Measurements from ENCODE around the gene ZC3H12A. TPM values are rescaled to one million over a fixed set of nuclear protein-coding genes. Genes with fewer than 3 reads are reported as not detected.

The ZC3H12A gene
- total RNA-seq, 1 experiment from 2014 or later: 6.7 TPM

DNA sequence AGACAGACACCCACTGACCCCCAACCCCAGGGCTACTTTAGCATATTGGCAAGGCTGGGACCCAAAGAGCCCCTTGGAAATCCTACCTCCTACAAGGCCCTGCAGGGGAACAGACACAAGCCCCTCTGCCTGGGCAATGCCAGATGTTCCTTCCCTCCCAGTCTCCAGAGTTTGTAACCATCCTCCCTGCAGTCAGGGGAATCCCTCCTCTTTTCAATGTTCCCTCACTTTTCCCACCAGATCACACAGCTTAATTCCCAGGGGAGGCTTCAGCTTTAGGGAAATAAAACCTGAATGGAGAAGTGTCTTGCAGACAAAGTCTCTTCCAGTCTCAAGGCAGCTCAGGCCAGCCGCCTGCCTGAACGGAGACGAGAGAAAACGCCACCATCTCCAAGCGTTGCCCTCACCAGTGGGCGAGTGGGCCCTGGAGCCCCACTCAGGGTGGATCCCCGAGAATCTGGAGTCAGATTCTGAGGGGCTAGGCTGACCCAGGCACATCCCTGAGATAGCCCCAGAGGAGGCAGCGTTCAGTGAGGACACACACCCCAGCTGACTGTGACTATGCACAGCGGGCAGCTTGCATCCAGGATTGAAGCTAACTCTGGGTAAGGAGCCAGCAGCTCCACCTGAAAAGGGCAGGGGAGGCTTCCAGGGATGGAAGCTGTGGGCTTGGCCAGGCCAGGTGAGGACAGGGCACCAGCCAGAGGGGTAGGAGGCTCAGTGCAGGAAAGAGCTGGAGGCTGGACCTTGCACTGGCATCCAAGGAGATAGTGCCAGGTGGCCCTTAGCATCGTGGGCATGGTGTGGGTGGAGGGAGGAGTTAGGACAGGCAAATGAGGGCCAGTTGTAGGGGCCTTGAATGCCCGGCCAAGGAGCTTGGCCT lies 44.0 kb upstream of the ZC3H12A start:
- Histone ChIP-seq H2BK12ac (ENCODE audit: insufficient read length, low read depth, low read length) (no peak overlapping the region), H4K91ac (ENCODE audit: insufficient read length, low read depth, low read length) (no peak overlapping the region), H3K79me2 (ENCODE audit: insufficient read depth, low read length) (no peaks in the 10 kb centered on the region), H3K18ac (ENCODE audit: insufficient read length, low read depth, low read length) (no peak overlapping the region), H3T11ph (ENCODE audit: low read length) (no peak overlapping the region), H3K4me2 (ENCODE audit: insufficient read depth, insufficient read length, low read length) (no peak overlapping the region), H3K79me1 (ENCODE audit: insufficient read depth, low read depth, low read length, poor library complexity, severe bottlenecking) (no peaks in the 10 kb centered on the region), H3K56ac (ENCODE audit: insufficient read length, low read depth, low read length) (no peak overlapping the region), H4K20me1 (ENCODE audit: control insufficient read depth, insufficient read depth, insufficient read length) (no peaks in the 10 kb centered on the region), H2AK5ac (ENCODE audit: insufficient read length, low read length) (no peak overlapping the region), H3K14ac (ENCODE audit: insufficient read depth, low read length) (no peak overlapping the region), H2BK15ac (ENCODE audit: low read depth, low read length) (no peak overlapping the region), H4K8ac (replicated peaks; ENCODE audit: insufficient read length, low read depth, low read length) (no peak overlapping the region), H3K9me3 (ENCODE audit: control insufficient read depth, low read depth, low read length) (no peaks in the 10 kb centered on the region), H3K23ac (ENCODE audit: insufficient read length, low read depth, low read length) (no peak overlapping the region), H3K9ac (ENCODE audit: extremely low read depth, insufficient read length, low read length) (no peak overlapping the region), H2BK5ac (ENCODE audit: insufficient read length, low read length) (no peak overlapping the region), H3K27me3 (ENCODE audit: insufficient read depth, low read length) (no peaks in the 10 kb centered on the region), H2BK20ac (ENCODE audit: low read depth, low read length, poor library complexity, severe bottlenecking) (no peak overlapping the region), H3K27ac (ENCODE audit: insufficient read length, low read depth, low read length) (no peak overlapping the region), H4K5ac (ENCODE audit: insufficient read length, low read depth, low read length) (no peak overlapping the region), H2AFZ (ENCODE audit: low read length) (no peak overlapping the region), H3K23me2 (ENCODE audit: insufficient read length, low read depth, low read length, poor library complexity, severe bottlenecking) (no peaks in the 10 kb centered on the region), H3K4me1 (ENCODE audit: insufficient read depth, low read length) (no peaks in the 10 kb centered on the region), H3K4ac (ENCODE audit: low read depth, low read length) (no peak overlapping the region), H2BK120ac (ENCODE audit: low read depth, low read length, poor library complexity, severe bottlenecking) (no peak overlapping the region)
- no peak overlapping the region for H3K4me3 Mint-ChIP-seq
- no peak for TF ChIP-seq CTCF (conservative IDR thresholded peaks at IDR 0.05)
- H3K4me1 Mint-ChIP-seq: peaks cover 8 to 15% of the 10 kb centered on the region in 2 experiments
- H3K9me3 Mint-ChIP-seq: no peaks in the 10 kb centered on the region
- peak overlapping the region in 2 of 3 experiments; percentile 40 to 85; a peak in 4 of 7 replicates for H3K27ac Mint-ChIP-seq
- H3K36me3 Mint-ChIP-seq (ENCODE audit: insufficient read depth in 1 of 3, low read depth in 3 of 3): no peaks in the 10 kb centered on the region
- WGBS (ENCODE audit: extremely low coverage, insufficient read length, low lambda C conversion rate): no CpG with 5 or more reads among the region's 11 CpGs
- peaks cover 20% of the 10 kb centered on the region for H3K27me3 Mint-ChIP-seq (ENCODE audit: low read depth)
- DNase-seq: no peak

Measured in H9 (cell line).